AG04450 (cell line): ENCODE measurements around the gene HSD11B2. TPM values are rescaled to one million over a fixed set of nuclear protein-coding genes. Genes with fewer than 3 reads are reported as not detected.

Source experiments
- CTCF ChIA-PET: fragments of 300-600, 350-600 bp; formaldehyde crosslinking; extraction: SDS; loops from one replicate; lab custom pipeline; 2022; ENCODE audit warnings: antibody characterized with exemption, inconsistent platforms; lab: Charles Lee
- POLR2A ChIA-PET: fragments of 350-600 bp; formaldehyde crosslinking; extraction: SDS; loops from one replicate; lab custom pipeline; 2021; ENCODE audit warnings: antibody characterized with exemption, inconsistent platforms; lab: Yijun Ruan, JAX
- DNase-seq: peaks from one replicate; pipeline ENCODE4 v3.0.0-alpha.2; 2011; ENCODE audit warnings: low read depth, low spot score
- H3K27ac ChIP-seq: one replicate; pipeline ENCODE4 v1.5.1; 2012; ENCODE audit warnings: low read depth, low read length, control low read depth
- H3K27me3 ChIP-seq: one replicate; pipeline ENCODE4 v1.6.0; 2012; ENCODE audit warnings: low read length; ENCODE audit not compliant: control insufficient read depth, insufficient read depth
- H3K4me3 ChIP-seq: 2 replicates; pipeline ENCODE4 v1.5.1; 2011; ENCODE audit warnings: mild to moderate bottlenecking, low read depth, low read length, control low read depth
- H3K9me3 ChIP-seq: 2 replicates; pipeline ENCODE4 v1.5.1; 2012; ENCODE audit warnings: low read length; ENCODE audit not compliant: control insufficient read depth, insufficient read depth
- polyA plus RNA-seq: library from polyadenylated mRNA; depleted of rRNA; stranded (reverse); fragments of >200 nt; gene quantifications from 2 replicates; pipeline ENCODE4 v1.2.3, GENCODE V29; 2011
- TF ChIP-seq, protein P1 (sequence below): IDR thresholded peaks from 2 replicates; pipeline ENCODE4 v1.5.1; 2011; ENCODE audit warnings: low read depth, low read length, control low read depth, inconsistent platforms

The HSD11B2 gene
- polyA plus RNA-seq, 1 experiment: not detected

DNA sequence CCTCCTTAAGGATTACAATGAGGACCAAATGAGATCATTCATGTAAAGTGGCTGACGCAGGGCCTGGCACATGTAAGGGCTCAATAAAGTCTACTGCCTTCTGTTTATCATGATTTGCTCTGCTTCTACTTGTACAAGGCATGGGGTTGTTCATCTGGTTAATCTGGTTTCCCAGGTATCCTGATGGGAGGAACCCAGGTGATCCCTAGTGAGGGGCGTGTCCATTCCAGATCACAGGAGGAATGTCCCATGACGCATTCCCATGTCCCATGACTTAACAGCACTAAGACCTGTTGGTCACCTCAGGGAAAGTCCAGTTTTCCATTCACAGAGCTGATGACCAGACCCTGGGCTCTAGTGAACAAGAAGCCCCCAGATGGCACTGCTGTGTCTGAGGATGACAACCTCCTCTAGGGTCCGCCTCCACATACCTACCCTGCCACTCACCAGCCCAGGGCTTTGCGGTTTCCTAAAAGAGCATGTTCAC is 26.1 kb upstream of the HSD11B2 start:
- H3K27ac ChIP-seq: no peak overlapping the region
- TF ChIP-seq, protein P1, sequence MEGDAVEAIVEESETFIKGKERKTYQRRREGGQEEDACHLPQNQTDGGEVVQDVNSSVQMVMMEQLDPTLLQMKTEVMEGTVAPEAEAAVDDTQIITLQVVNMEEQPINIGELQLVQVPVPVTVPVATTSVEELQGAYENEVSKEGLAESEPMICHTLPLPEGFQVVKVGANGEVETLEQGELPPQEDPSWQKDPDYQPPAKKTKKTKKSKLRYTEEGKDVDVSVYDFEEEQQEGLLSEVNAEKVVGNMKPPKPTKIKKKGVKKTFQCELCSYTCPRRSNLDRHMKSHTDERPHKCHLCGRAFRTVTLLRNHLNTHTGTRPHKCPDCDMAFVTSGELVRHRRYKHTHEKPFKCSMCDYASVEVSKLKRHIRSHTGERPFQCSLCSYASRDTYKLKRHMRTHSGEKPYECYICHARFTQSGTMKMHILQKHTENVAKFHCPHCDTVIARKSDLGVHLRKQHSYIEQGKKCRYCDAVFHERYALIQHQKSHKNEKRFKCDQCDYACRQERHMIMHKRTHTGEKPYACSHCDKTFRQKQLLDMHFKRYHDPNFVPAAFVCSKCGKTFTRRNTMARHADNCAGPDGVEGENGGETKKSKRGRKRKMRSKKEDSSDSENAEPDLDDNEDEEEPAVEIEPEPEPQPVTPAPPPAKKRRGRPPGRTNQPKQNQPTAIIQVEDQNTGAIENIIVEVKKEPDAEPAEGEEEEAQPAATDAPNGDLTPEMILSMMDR: no peak
- H3K27me3 ChIP-seq: no peaks in the 10 kb centered on the region
- DNase-seq: no peak
- H3K9me3 ChIP-seq: no peaks in the 10 kb centered on the region; the same call in 1 of the 2 replicates
- no peak overlapping the region for H3K4me3 ChIP-seq
- ChIA-PET POLR2A (no interaction called here), CTCF (no interaction called here)

- TF ChIP-seq, protein P1: no peak
- H3K9me3 ChIP-seq: no peaks in the 10 kb centered on the region; the same call in 1 of the 2 replicates
- H3K4me3 ChIP-seq: no peak overlapping the region
- H3K27me3 ChIP-seq: no peaks in the 10 kb centered on the region
- CTCF ChIA-PET: no interaction called here
- no peak overlapping the region for H3K27ac ChIP-seq
- no peak for DNase-seq
- POLR2A ChIA-PET: no interaction called here
Measured at GRCh38 chr16:67405336-67405735, 25.6 kb upstream of the HSD11B2 start.

DNA sequence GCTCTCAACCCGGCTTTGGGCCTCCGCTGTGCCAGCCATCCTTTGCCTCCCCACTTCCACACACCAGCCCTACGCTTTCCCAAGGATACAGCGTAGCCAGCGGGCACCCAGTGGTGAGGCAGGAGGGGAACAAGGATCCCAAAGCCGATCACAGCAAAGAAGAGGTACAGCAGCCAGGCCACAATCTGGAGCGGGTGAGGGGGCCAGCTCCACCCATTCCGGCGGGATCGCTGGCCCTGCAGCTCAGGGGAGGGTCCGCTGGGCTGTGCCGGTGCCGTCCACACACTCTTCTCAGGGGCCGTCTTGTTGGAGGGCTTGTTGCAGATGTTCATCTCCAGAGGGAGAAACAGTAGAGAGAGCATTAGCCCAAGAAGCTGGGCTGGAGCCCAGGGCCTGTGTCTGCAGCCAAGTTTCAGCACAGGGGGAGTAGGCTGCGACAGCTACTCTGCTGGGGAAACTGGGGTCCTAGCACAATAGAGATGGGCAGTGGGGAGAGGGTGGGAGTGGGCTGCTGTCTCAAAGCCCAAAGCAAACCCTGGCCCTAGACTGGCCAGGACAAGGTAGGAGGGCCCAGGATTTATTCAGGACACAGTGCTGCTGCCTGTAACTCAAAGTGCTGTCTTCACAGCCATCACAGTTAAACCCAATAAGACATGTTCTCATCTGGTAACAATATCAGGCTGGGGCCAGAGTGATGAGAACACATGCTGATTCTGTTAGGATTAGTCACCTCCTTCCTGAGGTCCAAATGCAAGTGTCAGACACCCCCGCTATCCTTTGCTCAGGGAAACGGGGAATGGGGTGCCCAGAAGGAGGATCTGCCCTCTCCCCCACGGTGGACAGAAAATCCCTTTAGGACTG is 24.6 kb upstream of the HSD11B2 start:
- ChIA-PET POLR2A (no interaction called here), CTCF (interaction anchor here (1.1 to 1.7 kb wide), 2 partner anchors 10 to 13 kb away, joined by 3 to 6 read pairs; partner anchors contain the start of genes TPPP3 and ZDHHC1)
- DNase-seq: peak; percentile 57
- H3K27ac ChIP-seq: peak overlapping the region; percentile 88
- no peaks in the 10 kb centered on the region; the same call in 1 of the 2 replicates for H3K9me3 ChIP-seq
- H3K4me3 ChIP-seq: no peak overlapping the region
- H3K27me3 ChIP-seq: no peaks in the 10 kb centered on the region
- TF ChIP-seq, protein P1: no peak

DNA sequence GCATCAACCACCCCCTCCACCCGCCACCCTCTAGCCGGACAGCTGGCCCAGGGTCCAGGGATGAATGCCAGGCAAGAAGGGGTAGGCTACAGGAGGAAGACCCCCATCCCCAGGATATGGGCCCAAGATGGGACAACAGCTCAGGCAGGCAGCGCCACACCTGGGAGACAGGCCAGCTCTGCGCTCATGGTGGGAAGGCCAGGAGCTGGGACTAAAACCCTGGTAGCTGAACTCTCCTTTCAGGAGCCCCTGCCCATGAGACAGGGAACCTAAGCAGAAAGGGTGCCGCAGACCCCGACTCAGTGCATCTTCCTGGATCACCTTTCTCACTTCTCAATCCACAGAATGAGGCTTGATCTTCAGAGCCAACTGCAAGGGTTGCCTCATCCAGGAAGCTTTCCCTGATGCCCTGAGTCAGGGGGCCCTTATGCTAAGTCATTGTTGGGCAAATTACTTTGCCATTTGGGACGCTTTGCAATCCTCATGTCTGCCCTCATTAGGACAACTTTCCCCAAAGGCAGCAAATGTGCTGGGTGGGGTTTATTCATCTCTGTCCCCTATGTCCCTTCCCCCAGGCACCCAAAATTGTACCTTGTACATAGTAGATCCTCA is 23.6 kb upstream of the HSD11B2 start:
- H3K4me3 ChIP-seq: no peak overlapping the region
- CTCF ChIA-PET: interaction anchor here (1.1 to 1.7 kb wide), 2 partner anchors 10 to 14 kb away, joined by 3 to 6 read pairs; partner anchors contain the start of genes TPPP3 and ZDHHC1
- no peaks in the 10 kb centered on the region; the same call in 1 of the 2 replicates for H3K9me3 ChIP-seq
- POLR2A ChIA-PET: interaction anchor here (0.6 kb wide), 1 partner anchor 140 kb away, joined by 4 read pairs; no protein-coding TSS in a partner anchor
- H3K27ac ChIP-seq: peak overlapping the region; percentile 88
- no peak for DNase-seq
- TF ChIP-seq, protein P1: no peak
- no peaks in the 10 kb centered on the region for H3K27me3 ChIP-seq
